Transverse colon (tissue), 4 donors: ENCODE data around the gene LRBA. TPM values are rescaled to one million over a fixed set of nuclear protein-coding genes. Genes with fewer than 3 reads are reported as not detected.

ENCODE experiments used
- DNase-seq: peaks from one replicate; pipeline ENCODE4 v3.0.0-alpha.2; 2019
- H3K27ac ChIP-seq, 4 donors: fragments of 200-600 bp; sonication (generic); 2 replicates each; pipeline ENCODE4 v1.5.1; 2016 to 2018; ENCODE audit warnings: inconsistent platforms in 4 of 4
- H3K27me3 ChIP-seq: fragments of 200-600 bp; sonication (generic); 2 replicates; pipeline ENCODE4 v1.5.1; 2017; ENCODE audit warnings: inconsistent platforms
- H3K36me3 ChIP-seq, 4 donors: fragments of 200-600 bp; sonication (generic); 2 replicates each; pipeline ENCODE4 v1.5.1; 2017 to 2019; ENCODE audit warnings: inconsistent platforms in 4 of 4
- H3K4me1 ChIP-seq, 4 donors: fragments of 200-600 bp; sonication (generic); 2 replicates each; pipeline ENCODE4 v1.5.1; 2017 to 2020; ENCODE audit warnings: inconsistent platforms in 4 of 4
- H3K4me3 ChIP-seq, 4 donors: fragments of 200-600 bp; sonication (generic); 1 replicate in 1 of 4; 2 replicates in 3 of 4; pipeline versions ENCODE4 v1.5.1 to v1.6.1; 2017 to 2019; ENCODE audit warnings: inconsistent platforms in 4 of 4
- H3K9me3 ChIP-seq, 2 donors: fragments of 200-600 bp; sonication (generic); 2 replicates each; pipeline ENCODE4 v1.5.1; 2017 to 2019; ENCODE audit warnings: inconsistent platforms in 2 of 2
- CTCF ChIP-seq, 5 experiments: fragments of 200-600 bp in 3 of 5; fragments of 450-650 bp in 2 of 5; sonication (generic) in 3 of 5; IDR thresholded peaks; 1 replicate in 2 of 5; 2 replicates in 3 of 5; pipeline ENCODE4 v1.5.1; 2016 to 2017; ENCODE audit warnings: antibody characterized with exemption in 5 of 5, inconsistent platforms in 3 of 5, mild to moderate bottlenecking in 2 of 5, moderate library complexity in 1 of 5
- EP300 ChIP-seq: sonication (generic); formaldehyde crosslinking; IDR thresholded peaks from one replicate; pipeline ENCODE4 v1.6.1; 2017; ENCODE audit warnings: antibody characterized with exemption, low read depth
- POLR2A ChIP-seq: fragments of 450-650 bp; IDR thresholded peaks from one replicate; pipeline ENCODE4 v1.6.1; 2016; ENCODE audit warnings: antibody characterized with exemption, mild to moderate bottlenecking, moderate library complexity
- POLR2AphosphoS5 ChIP-seq, 3 donors: sonication (generic); formaldehyde crosslinking; IDR thresholded peaks; one replicate each; pipeline ENCODE4 v1.6.1; 2016; ENCODE audit warnings: antibody characterized with exemption in 3 of 3
- WGBS, 2 donors: methylation state at CpG; one replicate each; pipeline ENCODE4 v1.1.5; 2018; ENCODE audit warnings: low coverage in 1 of 2; 5-methylcytosine and 5-hydroxymethylcytosine counted together
- in situ Hi-C, 4 donors: fragments of 200-750 bp; cut with MboI; loops; one replicate each; pipeline versions ENCODE4 v1.15.0 to v1.15.1; 2017; ENCODE audit warnings: low sequenced_read_pairs in 3 of 4, low pct_ligation_motif_present in 1 of 4, low pct_unique_long_range_greater_than_20kb in 1 of 4
- intact Hi-C: fragments of 100-400 bp; cut with DNase I; formaldehyde crosslinking; loops from one replicate; pipeline ENCODE4 v1.15.1; 2023; ENCODE audit warnings: low total_unique reads
- total RNA-seq, 4 donors: library from RNA; depleted of rRNA; stranded (reverse); fragments of >200 nt; gene quantifications; one replicate each; pipeline ENCODE4 v1.1.0, GENCODE V29; 2016

The LRBA gene
- total RNA-seq, 4 donors from 2014 or later: 82.7 to 125 (median 112) TPM

GRCh38 chr4:150978738-150979575, 36.1 kb downstream of the LRBA start:
- peaks cover 13 to 31% (median 16%) of the 10 kb centered on the region in 4 donors for H3K4me1 ChIP-seq
- H3K27me3 ChIP-seq: no peaks in the 10 kb centered on the region
- TF ChIP-seq POLR2AphosphoS5 (IDR thresholded peaks at IDR 0.05) (no peak), CTCF (IDR thresholded peaks at IDR 0.05) (no peak), POLR2A (no peak), EP300 (no peak)
- H3K9me3 ChIP-seq: no peaks in the 10 kb centered on the region
- in situ Hi-C loops: no loop called here
- intact Hi-C loops: no loop called here
- WGBS, 2 donors: 96% methylated on average over 3 of the region's 3 CpGs
- no peak overlapping the region for H3K4me3 ChIP-seq
- H3K36me3 ChIP-seq: no peaks in the 10 kb centered on the region
- H3K27ac ChIP-seq: no peak overlapping the region
- no peak for DNase-seq

GRCh38 chr4:150976478-150977118, 38.5 kb downstream of the LRBA start:
- Histone ChIP-seq H3K4me1 (peaks cover 16 to 49% (median 27%) of the 10 kb centered on the region in 4 donors), H3K27ac (no peak overlapping the region), H3K27me3 (no peaks in the 10 kb centered on the region), H3K9me3 (no peaks in the 10 kb centered on the region), H3K36me3 (no peaks in the 10 kb centered on the region), H3K4me3 (no peak overlapping the region)
- intact Hi-C loops: no loop called here
- no peak for TF ChIP-seq POLR2A
- no peak for TF ChIP-seq EP300
- no peak for TF ChIP-seq CTCF (IDR thresholded peaks at IDR 0.05)
- no peak for TF ChIP-seq POLR2AphosphoS5 (IDR thresholded peaks at IDR 0.05)
- no peak for DNase-seq
- in situ Hi-C loops: no loop called here
- 81 to 97% methylated on average over 5 to 11 of the region's 11 CpGs for WGBS, 2 donors

GRCh38 chr4:150974750-150975149, 40.3 kb downstream of the LRBA start:
- no peak for DNase-seq
- in situ Hi-C loops (no loop called here), intact Hi-C loops (no loop called here)
- Histone ChIP-seq H3K4me3 (no peak overlapping the region), H3K36me3 (no peaks in the 10 kb centered on the region), H3K27ac (peak overlapping the region in 1 of 4 donors; percentile 1), H3K9me3 (no peaks in the 10 kb centered on the region), H3K4me1 (peaks cover 16 to 43% (median 30%) of the 10 kb centered on the region in 4 donors), H3K27me3 (no peaks in the 10 kb centered on the region)
- 14 to 52% methylated on average over 1 of the region's 1 CpG for WGBS, 2 donors
- TF ChIP-seq EP300 (no peak), POLR2AphosphoS5 (IDR thresholded peaks at IDR 0.05) (no peak), POLR2A (no peak), CTCF (IDR thresholded peaks at IDR 0.05) (no peak)

- H3K4me3 ChIP-seq: no peak overlapping the region
- 47 to 57% methylated on average over 1 of the region's 1 CpG for WGBS, 2 donors
- no peaks in the 10 kb centered on the region for H3K36me3 ChIP-seq
- H3K4me1 ChIP-seq: peaks cover 16 to 40% (median 29%) of the 10 kb centered on the region in 4 donors
- TF ChIP-seq EP300: no peak
- no peak for TF ChIP-seq CTCF (IDR thresholded peaks at IDR 0.05)
- no peak for TF ChIP-seq POLR2AphosphoS5 (IDR thresholded peaks at IDR 0.05)
- TF ChIP-seq POLR2A: no peak
- intact Hi-C loops: no loop called here
- in situ Hi-C loops: no loop called here
- no peaks in the 10 kb centered on the region for H3K9me3 ChIP-seq
- peak overlapping the region in 2 of 4 donors; percentile 1 to 10 for H3K27ac ChIP-seq
- no peaks in the 10 kb centered on the region for H3K27me3 ChIP-seq
- DNase-seq: no peak
Measured at GRCh38 chr4:150974252-150974640, 40.8 kb downstream of the LRBA start.
